ENCODE results near the gene SBF1. TPM values are rescaled to one million over a fixed set of nuclear protein-coding genes. Genes with fewer than 3 reads are reported as not detected.
A peak's percentile ranks its signal among the peaks of the same experiment; 100 is the strongest.

Gene SBF1
- total and polyA plus RNA-seq, 2 of the 13 experiments (the other 11 are each of a cell fraction or from before 2014, with no cell fraction given) = 31.7 to 40.9 TPM

GRCh38 chr22:50474710-50475651 lies at the start of gene SBF1 (continued):
- TF ChIP-seq YY1 (IDR thresholded peaks at IDR 0.05; ENCODE audit: insufficient read depth, insufficient replicate concordance, low read depth, low read length) = peak; percentile 91
- TF ChIP-seq RBFOX2 (IDR thresholded peaks at IDR 0.05; ENCODE audit: low read depth, low read length) = peak; percentile 83
- 0 out of 2 replicates have a peak, but pooled peaks have one; percentile 23 for TF ChIP-seq ZNF317 (CRISPR knock-in tag; IDR thresholded peaks at IDR 0.05)
- TF ChIP-seq ZNF770 (CRISPR knock-in tag; IDR thresholded peaks at IDR 0.05) = no peak
- TF ChIP-seq FOXC1 (CRISPR knock-in tag; IDR thresholded peaks at IDR 0.05; ENCODE audit: borderline replicate concordance) = no peak
- no peak for TF ChIP-seq DMTF1 (CRISPR knock-in tag; IDR thresholded peaks at IDR 0.05)
- TF ChIP-seq SNAPC5 (CRISPR knock-in tag; IDR thresholded peaks at IDR 0.05; ENCODE audit: borderline replicate concordance) = no peak
- peak; percentile 69 for TF ChIP-seq SAP130 (CRISPR knock-in tag; IDR thresholded peaks at IDR 0.05; ENCODE audit: low read depth)
- TF ChIP-seq ZNF580 (CRISPR knock-in tag; IDR thresholded peaks at IDR 0.05; ENCODE audit: borderline replicate concordance, low read depth) = no peak
- no peak for TF ChIP-seq ZNF251 (CRISPR knock-in tag; IDR thresholded peaks at IDR 0.05)
- TF ChIP-seq ZFY (CRISPR knock-in tag; IDR thresholded peaks at IDR 0.05) = peak; percentile 75
- TF ChIP-seq ZNF207 (IDR thresholded peaks at IDR 0.05; ENCODE audit: borderline replicate concordance) = no peak
- no peak for TF ChIP-seq ERF (CRISPR knock-in tag; IDR thresholded peaks at IDR 0.05)
- TF ChIP-seq RBM22 (optimal IDR thresholded peaks at IDR 0.05; ENCODE audit: low read length) = no peak
- TF ChIP-seq ZHX1 (CRISPR knock-in tag; IDR thresholded peaks at IDR 0.05; ENCODE audit: low read depth) = no peak
- TF ChIP-seq FOXA1 (IDR thresholded peaks at IDR 0.05) = no peak
- TF ChIP-seq FOXA1 (CRISPR knock-in tag; IDR thresholded peaks at IDR 0.05) = no peak

All from HepG2 (cell line).